GM08714 (cell line): ENCODE results near the gene MYCBP2.
"Not testable (repeated sequence)": the region's sequence is repeated elsewhere in the genome, so short reads cannot be mapped to it uniquely, and the experiment has no call there.

ENCODE experiments used
- H3K4me3 ChIP-seq: fragments of 200-500 bp; sonication (Bioruptor generic); 2 replicates; pipeline ENCODE4 v1.5.1; 2014; ENCODE audit warnings: mild to moderate bottlenecking, low read length, inconsistent platforms
- ZNF274 ChIP-seq: IDR thresholded peaks from 2 replicates; pipeline ENCODE4 v1.6.1; 2012; ENCODE audit warnings: mild to moderate bottlenecking, low read depth, low read length

Gene MYCBP2

DNA sequence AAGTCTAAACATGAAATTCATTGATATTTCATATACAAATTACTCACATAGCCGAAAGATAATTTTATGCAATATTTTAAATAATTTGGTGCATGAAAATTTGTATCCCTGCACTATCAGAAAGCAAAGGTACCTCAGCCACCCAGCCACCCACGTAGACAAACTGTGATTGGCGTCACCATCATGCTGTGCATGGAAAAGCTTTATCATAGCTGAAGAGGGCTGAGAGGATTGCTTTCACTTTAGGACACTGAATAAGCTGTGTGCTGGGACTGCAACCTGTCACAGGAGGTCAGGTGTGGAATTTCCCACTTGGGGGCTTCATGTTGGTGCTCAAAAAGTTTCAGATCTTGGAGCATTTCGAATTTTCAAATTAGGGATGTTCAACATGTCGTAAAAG lies 96.3 kb downstream of the MYCBP2 start:
- no peak overlapping the region for H3K4me3 ChIP-seq
- no peak for TF ChIP-seq ZNF274

DNA sequence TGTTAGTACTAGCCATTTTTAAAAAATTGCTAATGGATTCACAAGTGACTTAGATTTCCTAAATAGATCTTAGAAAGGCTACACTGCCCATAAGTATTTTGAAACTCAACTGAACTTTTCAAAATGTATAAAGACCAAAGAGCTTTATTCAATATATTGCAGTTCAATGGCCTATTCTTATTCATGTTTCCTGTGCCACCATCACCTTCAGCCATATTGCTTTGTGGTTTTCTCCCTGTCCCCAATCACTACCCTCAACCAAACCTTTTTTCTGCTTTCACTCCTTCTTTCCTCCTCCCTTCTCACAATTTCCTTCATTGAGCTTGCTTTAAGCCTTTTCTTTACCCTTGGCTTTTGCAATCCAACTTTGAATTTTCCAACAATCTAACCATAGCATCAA lies 100.9 kb downstream of the MYCBP2 start:
- TF ChIP-seq ZNF274 = no peak
- no peak overlapping the region for H3K4me3 ChIP-seq

DNA sequence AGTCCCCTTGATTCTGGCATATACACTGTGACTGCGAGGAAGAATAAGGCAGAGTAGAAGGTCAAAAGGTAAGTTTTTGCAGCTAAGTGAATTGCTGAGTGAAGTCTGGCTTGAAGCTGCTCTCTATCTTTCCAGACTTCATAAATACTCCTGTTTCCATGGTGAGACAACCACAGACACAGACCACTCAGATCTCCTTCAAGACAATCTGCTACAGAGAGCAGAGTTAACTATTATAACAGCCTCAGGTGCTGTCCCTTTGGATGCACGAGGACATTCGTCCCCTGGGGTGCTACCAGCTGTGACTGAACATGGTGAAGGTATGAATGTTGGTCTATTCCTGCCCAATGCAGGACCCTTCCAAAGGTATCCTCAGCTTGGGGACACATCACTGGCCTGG lies 104.0 kb downstream of the MYCBP2 start:
- no peak for TF ChIP-seq ZNF274
- no peak overlapping the region for H3K4me3 ChIP-seq

GRCh38 chr13:77222000-77222690 lies 104.7 kb downstream of the MYCBP2 start:
- no peak overlapping the region for H3K4me3 ChIP-seq
- TF ChIP-seq ZNF274 = no peak

GRCh38 chr13:77219401-77219800 lies 107.5 kb downstream of the MYCBP2 start:
- H3K4me3 ChIP-seq = no peak overlapping the region
- no peak for TF ChIP-seq ZNF274

DNA sequence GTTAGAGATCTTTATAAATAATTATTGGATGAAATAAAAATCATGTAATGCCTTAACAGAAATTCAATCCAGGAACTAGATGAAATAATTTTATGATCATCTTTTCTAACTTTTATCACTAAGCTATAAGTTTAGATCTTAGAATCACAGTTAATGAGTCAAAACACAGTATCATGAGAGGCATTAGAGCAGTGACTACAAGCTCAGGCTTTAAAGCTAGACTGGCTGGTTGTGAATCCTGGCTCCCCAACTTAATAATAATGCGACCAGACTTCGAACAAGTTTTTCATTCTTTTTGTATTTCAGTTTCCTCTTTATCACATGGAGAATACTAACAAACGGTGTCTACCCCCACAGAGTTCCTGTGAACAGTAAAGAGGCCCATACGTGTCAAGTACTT lies 108.6 kb downstream of the MYCBP2 start:
- TF ChIP-seq ZNF274 = no peak
- H3K4me3 ChIP-seq = no peak overlapping the region

DNA sequence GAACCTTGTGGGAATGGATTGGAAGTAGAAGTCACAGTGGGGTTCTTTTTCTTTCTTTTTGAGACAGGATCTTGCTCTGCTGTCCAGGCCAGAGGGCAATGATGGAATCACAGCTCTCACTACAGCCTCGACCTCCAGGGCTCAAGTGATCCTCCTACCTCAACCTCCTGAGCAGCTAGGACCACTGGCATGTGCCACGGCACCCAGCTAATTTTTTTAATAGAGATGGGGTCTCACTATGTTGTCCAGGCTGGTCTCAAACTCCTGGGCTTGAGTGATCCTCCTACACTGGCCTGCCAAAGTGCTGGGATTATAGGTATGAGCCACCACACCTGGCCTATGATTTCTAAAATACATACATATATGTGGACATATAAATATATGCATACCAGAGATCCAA lies 111.4 kb downstream of the MYCBP2 start:
- no peak overlapping the region for H3K4me3 ChIP-seq
- TF ChIP-seq ZNF274 = no peak

GRCh38 chr13:77213644-77214043 lies 113.2 kb downstream of the MYCBP2 start:
- TF ChIP-seq ZNF274 = no peak
- H3K4me3 ChIP-seq = no peak overlapping the region

GRCh38 chr13:77207943-77208342 lies 119.0 kb downstream of the MYCBP2 start:
- no peak for TF ChIP-seq ZNF274
- no peak overlapping the region for H3K4me3 ChIP-seq

DNA sequence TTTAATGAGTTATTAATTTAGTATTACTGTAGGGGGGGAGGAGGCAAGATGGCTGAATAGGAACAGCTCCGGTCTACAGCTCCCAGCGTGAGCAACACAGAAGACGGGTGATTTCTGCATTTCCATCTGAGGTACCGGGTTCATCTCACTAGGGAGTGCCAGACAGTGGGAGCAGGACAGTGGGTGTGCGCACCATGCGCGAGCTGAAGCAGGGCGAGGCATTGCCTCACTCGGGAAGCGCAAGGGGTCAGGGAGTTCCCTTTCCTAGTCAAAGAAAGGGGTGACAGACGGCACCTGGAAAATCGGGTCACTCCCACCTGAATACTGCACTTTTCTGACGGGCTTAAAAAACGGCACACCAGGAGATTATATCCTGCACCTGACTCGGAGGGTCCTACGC lies 127.9 kb downstream of the MYCBP2 start:
- not testable (repeated sequence) for H3K4me3 ChIP-seq

- no peak for TF ChIP-seq ZNF274
- no peak overlapping the region for H3K4me3 ChIP-seq
Measured at GRCh38 chr13:77196052-77196618, 130.8 kb downstream of the MYCBP2 start.

- no peak overlapping the region for H3K4me3 ChIP-seq
- no peak for TF ChIP-seq ZNF274
Measured at GRCh38 chr13:77190349-77190958, 136.4 kb downstream of the MYCBP2 start.

GRCh38 chr13:77185721-77186120 lies 141.2 kb downstream of the MYCBP2 start:
- H3K4me3 ChIP-seq = no peak overlapping the region

DNA sequence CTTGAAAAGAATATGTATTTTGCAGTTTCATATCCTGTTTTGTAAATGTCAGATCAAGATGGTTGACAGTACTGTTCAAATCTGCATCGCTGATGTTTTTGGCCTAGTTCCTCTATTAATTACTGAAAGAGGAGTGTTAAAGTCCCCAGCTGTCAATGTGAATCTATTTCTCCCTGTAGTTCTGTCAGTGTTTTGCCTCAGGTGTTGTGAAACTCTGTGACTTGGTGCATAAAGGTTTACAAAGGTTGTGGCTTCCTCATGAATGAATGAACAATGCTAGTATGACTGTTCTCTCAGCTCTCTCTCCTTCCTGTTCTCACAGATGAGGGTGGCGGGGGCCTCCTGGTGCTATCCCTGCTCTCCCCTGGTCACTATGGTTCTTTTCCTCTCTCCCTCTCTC lies 142.4 kb downstream of the MYCBP2 start:
- no peak for TF ChIP-seq ZNF274
- H3K4me3 ChIP-seq = no peak overlapping the region

More at GRCh38 chr13:77185721-77186120, 141.2 kb downstream of the MYCBP2 start:
- no peak for TF ChIP-seq ZNF274

DNA sequence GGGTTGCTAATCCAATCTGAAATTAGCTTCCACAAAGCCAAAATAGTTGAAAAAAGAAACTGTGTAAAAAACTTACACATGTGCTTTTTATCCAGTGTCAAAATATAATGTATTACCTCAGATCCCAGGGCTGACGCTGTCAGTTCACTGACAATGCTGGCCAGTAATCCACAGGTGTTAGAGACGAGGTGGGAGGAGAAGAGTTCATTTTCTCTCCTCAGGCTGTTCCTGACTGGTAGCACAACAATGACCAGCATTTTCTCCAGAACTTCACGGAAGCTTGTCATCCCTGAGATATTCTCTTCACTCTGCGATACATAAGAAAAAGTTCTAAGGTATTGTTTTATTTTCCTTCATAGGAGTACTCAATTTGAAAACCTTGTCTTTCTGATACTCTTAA lies 146.9 kb downstream of the MYCBP2 start:
- no peak overlapping the region for H3K4me3 ChIP-seq
- TF ChIP-seq ZNF274 = no peak
